ENCODE results near the gene NINL. TPM values are rescaled to one million over a fixed set of nuclear protein-coding genes. Genes with fewer than 3 reads are reported as not detected.

The NINL gene
- total and polyA plus RNA-seq, 7 donors: 2.4 to 19.9 (median 9.6) TPM

GRCh38 chr20:25496165-25496967 is 89.0 kb downstream of the NINL start:
- Histone ChIP-seq H3K9me3 (no peaks in the 10 kb centered on the region), H3K27ac (no peak overlapping the region), H3K4me1 (no peaks in the 10 kb centered on the region), H3K4me3 (no peak overlapping the region), H3K36me3 (peaks cover 0 to 41% (median 0%) of the 10 kb centered on the region in 4 donors), H3K27me3 (no peaks in the 10 kb centered on the region)
- intact Hi-C loops (cut with DNase I): no loop called here
- 90 to 91% methylated on average over 14 of the region's 14 CpGs for WGBS, 2 donors
- DNase-seq: no peak
- TF ChIP-seq CTCF (IDR thresholded peaks at IDR 0.05) (no peak), POLR2A (IDR thresholded peaks at IDR 0.05) (no peak), POLR2AphosphoS5 (IDR thresholded peaks at IDR 0.05) (no peak), EP300 (IDR thresholded peaks at IDR 0.05) (no peak)

DNA sequence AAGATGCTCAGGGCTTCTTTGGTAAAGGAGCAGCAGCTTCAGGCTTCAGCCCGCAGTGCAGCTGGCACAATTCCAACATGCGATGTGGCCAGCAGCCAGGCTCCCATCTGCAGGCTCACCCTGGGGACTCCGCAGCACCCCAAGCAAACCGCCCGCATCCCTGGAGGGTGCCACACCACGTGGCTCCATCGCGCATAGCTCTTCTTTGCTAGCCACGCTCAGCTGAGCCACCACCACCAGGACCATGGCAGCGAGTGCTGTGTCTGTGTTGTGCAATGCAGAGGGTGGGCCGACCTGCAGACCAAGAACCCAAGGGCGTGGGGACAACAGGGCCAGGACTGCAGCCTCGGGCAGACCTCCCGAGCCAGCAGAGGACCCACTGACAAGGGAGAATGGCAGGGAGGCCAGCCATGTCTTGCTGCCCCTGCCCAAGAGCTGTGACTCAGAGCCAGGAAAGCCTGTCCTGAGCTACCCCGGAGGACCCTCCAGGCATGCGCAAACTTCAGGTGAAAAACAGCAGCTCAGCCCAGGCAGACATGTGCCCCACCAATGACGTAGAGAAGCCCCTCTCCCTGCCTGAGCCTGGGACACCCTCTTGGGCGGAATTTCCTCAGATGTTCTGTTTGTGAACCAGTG is 90.0 kb downstream of the NINL start:
- DNase-seq: no peak
- no peaks in the 10 kb centered on the region for H3K27me3 ChIP-seq
- H3K4me3 ChIP-seq: no peak overlapping the region
- no peaks in the 10 kb centered on the region for H3K9me3 ChIP-seq
- peaks cover 0 to 42% (median 0%) of the 10 kb centered on the region in 4 donors for H3K36me3 ChIP-seq
- 91 to 92% methylated on average over 18 of the region's 18 CpGs for WGBS, 2 donors
- no peaks in the 10 kb centered on the region for H3K4me1 ChIP-seq
- intact Hi-C loops (cut with DNase I): no loop called here
- TF ChIP-seq EP300 (IDR thresholded peaks at IDR 0.05): no peak
- TF ChIP-seq POLR2AphosphoS5 (IDR thresholded peaks at IDR 0.05): no peak
- TF ChIP-seq POLR2A (IDR thresholded peaks at IDR 0.05): no peak
- TF ChIP-seq CTCF (IDR thresholded peaks at IDR 0.05): no peak
- no peak overlapping the region for H3K27ac ChIP-seq

- no peak for TF ChIP-seq CTCF (IDR thresholded peaks at IDR 0.05)
- no peak for TF ChIP-seq POLR2AphosphoS5 (IDR thresholded peaks at IDR 0.05)
- TF ChIP-seq EP300 (IDR thresholded peaks at IDR 0.05): no peak
- no peak for TF ChIP-seq POLR2A (IDR thresholded peaks at IDR 0.05)
- Histone ChIP-seq H3K27ac (no peak overlapping the region), H3K36me3 (peaks cover 0 to 47% (median 2%) of the 10 kb centered on the region in 4 donors), H3K27me3 (no peaks in the 10 kb centered on the region), H3K4me1 (no peaks in the 10 kb centered on the region), H3K9me3 (no peaks in the 10 kb centered on the region), H3K4me3 (no peak overlapping the region)
- DNase-seq: no peak
- WGBS, 2 donors: 91 to 92% methylated on average over 17 of the region's 17 CpGs
- intact Hi-C loops (cut with DNase I): no loop called here
Observed at GRCh38 chr20:25494506-25495188, 90.7 kb downstream of the NINL start.

- H3K4me3 ChIP-seq: no peak overlapping the region
- no peaks in the 10 kb centered on the region for H3K4me1 ChIP-seq
- intact Hi-C loops (cut with DNase I): no loop called here
- H3K27ac ChIP-seq: no peak overlapping the region
- no peak for DNase-seq
- 95 to 96% methylated on average over 10 of the region's 10 CpGs for WGBS, 2 donors
- no peaks in the 10 kb centered on the region for H3K27me3 ChIP-seq
- TF ChIP-seq EP300 (IDR thresholded peaks at IDR 0.05) (no peak), POLR2AphosphoS5 (IDR thresholded peaks at IDR 0.05) (no peak), POLR2A (IDR thresholded peaks at IDR 0.05) (no peak), CTCF (IDR thresholded peaks at IDR 0.05) (no peak)
- H3K9me3 ChIP-seq: no peaks in the 10 kb centered on the region
- peaks cover 0 to 49% (median 5%) of the 10 kb centered on the region in 4 donors for H3K36me3 ChIP-seq
Observed at GRCh38 chr20:25493748-25494505, 91.4 kb downstream of the NINL start.
